DND-41 (cell line): Measurements from ENCODE around the gene MED17.

Source experiments
- EZH2 ChIP-seq: IDR thresholded peaks from 3 replicates; pipeline ENCODE4 v1.6.1; 2012; ENCODE audit warnings: borderline replicate concordance, low read depth, mild to moderate bottlenecking, moderate library complexity, low read length, inconsistent platforms; ENCODE audit not compliant: severe bottlenecking
- TF ChIP-seq, protein P1 (sequence below): IDR thresholded peaks from 2 replicates; pipeline ENCODE4 v1.5.1; 2012; ENCODE audit warnings: borderline replicate concordance, low read length, moderate library complexity, mild to moderate bottlenecking; ENCODE audit not compliant: poor library complexity, severe bottlenecking; ENCODE audit errors: extremely low read depth

DNA sequence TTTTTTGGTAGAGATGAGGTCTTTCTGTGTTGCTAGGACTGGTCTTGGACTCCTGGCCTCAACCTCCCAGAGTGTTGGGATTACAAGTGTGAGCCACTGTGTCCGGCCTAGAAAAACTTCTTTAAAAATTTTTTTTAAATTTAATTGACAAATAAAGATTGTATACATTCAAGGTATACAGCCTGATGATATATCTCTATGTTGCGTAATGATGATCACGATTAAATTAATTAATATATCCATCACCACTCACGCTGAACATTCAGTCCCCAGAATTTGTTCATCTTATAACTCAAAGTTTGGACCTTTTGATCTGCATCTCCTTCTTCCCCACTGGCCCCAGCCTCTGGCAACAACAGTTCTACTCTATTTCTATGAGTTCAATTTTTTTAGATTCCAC lies 39.1 kb downstream of the MED17 start:
- TF ChIP-seq, protein P1, sequence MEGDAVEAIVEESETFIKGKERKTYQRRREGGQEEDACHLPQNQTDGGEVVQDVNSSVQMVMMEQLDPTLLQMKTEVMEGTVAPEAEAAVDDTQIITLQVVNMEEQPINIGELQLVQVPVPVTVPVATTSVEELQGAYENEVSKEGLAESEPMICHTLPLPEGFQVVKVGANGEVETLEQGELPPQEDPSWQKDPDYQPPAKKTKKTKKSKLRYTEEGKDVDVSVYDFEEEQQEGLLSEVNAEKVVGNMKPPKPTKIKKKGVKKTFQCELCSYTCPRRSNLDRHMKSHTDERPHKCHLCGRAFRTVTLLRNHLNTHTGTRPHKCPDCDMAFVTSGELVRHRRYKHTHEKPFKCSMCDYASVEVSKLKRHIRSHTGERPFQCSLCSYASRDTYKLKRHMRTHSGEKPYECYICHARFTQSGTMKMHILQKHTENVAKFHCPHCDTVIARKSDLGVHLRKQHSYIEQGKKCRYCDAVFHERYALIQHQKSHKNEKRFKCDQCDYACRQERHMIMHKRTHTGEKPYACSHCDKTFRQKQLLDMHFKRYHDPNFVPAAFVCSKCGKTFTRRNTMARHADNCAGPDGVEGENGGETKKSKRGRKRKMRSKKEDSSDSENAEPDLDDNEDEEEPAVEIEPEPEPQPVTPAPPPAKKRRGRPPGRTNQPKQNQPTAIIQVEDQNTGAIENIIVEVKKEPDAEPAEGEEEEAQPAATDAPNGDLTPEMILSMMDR = no peak
- no peak for TF ChIP-seq EZH2
